ENCODE results near the gene ALDH1A2.

Gene ALDH1A2

DNA sequence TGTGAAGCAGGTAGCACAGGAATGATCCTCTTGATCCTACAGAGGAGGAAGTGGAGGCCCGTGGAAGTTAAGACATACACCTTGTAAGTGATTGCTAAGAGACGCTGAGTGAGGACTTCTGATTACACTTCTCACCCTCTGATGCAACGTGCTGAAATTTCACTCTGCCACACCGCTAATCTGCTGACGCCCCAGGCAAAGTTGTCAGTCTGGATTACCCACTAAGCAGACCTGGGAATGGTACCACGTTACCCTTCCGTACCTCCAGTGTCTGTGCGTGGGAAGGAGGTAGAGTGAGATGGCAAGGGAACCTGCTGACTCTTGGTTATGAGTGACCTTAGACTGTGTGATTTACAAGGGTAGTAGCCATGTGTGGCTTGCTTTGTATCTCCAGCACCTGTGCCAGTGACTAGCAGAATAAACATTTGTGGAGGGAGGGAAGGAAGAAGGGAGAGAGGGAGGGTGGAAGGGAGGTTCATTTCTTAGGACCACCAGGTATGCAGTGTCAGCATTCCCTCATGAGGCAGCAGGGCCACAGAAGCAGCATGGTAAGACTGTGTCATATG, 115.0 kb downstream of the ALDH1A2 start (continued):
- TF ChIP-seq MZF1 (tag by site-specific recombination; IDR thresholded peaks at IDR 0.05; ENCODE audit: borderline replicate concordance) (no peak), YY2 (tag by site-specific recombination; IDR thresholded peaks at IDR 0.05) (0 out of 2 replicates have a peak, but pooled peaks have one; percentile 10), ZNF837 (tag by site-specific recombination; IDR thresholded peaks at IDR 0.05) (no peak), ZNF423 (tag by site-specific recombination; IDR thresholded peaks at IDR 0.05) (no peak), ZNF112 (tag by site-specific recombination; IDR thresholded peaks at IDR 0.05) (no peak), ZIC2 (tag by site-specific recombination; IDR thresholded peaks at IDR 0.05) (no peak), ZBTB20 (tag by site-specific recombination; IDR thresholded peaks at IDR 0.05) (peak; percentile 18; the same call in 1 of the 2 replicates), ZNF366 (tag by site-specific recombination; conservative IDR thresholded peaks at IDR 0.05) (peak; percentile 73), ZNF510 (tag by site-specific recombination; IDR thresholded peaks at IDR 0.05; ENCODE audit: insufficient replicate concordance) (no peak), ZNF132 (tag by site-specific recombination; IDR thresholded peaks at IDR 0.05; ENCODE audit: borderline replicate concordance) (no peak), ZNF302 (tag by site-specific recombination; IDR thresholded peaks at IDR 0.05; ENCODE audit: low read depth) (no peak), ZNF843 (tag by site-specific recombination; IDR thresholded peaks at IDR 0.05) (no peak), KLF1 (tag by site-specific recombination; IDR thresholded peaks at IDR 0.05) (no peak), ZNF266 (tag by site-specific recombination; IDR thresholded peaks at IDR 0.05; ENCODE audit: low read depth) (no peak), ZNF677 (tag by site-specific recombination; IDR thresholded peaks at IDR 0.05) (no peak), ZNF521 (tag by site-specific recombination; IDR thresholded peaks at IDR 0.05) (no peak), ZNF785 (tag by site-specific recombination; IDR thresholded peaks at IDR 0.05) (no peak), ZNF596 (tag by site-specific recombination; IDR thresholded peaks at IDR 0.05) (no peak), ZNF624 (tag by site-specific recombination; IDR thresholded peaks at IDR 0.05) (no peak), ZNF707 (tag by site-specific recombination; IDR thresholded peaks at IDR 0.05) (no peak), ZNF10 (tag by site-specific recombination; IDR thresholded peaks at IDR 0.05) (no peak), ZBTB8A (tag by site-specific recombination; IDR thresholded peaks at IDR 0.05) (no peak), ZNF600 (tag by site-specific recombination; IDR thresholded peaks at IDR 0.05) (no peak), ZNF747 (tag by site-specific recombination; IDR thresholded peaks at IDR 0.05) (no peak), ZBTB48 (tag by site-specific recombination; IDR thresholded peaks at IDR 0.05) (no peak), ZNF2 (tag by site-specific recombination; IDR thresholded peaks at IDR 0.05) (no peak), ZNF335 (tag by site-specific recombination; conservative IDR thresholded peaks at IDR 0.05) (no peak), ZNF19 (tag by site-specific recombination; IDR thresholded peaks at IDR 0.05; ENCODE audit: low read depth) (no peak), ZFP37 (tag by site-specific recombination; IDR thresholded peaks at IDR 0.05) (no peak)
- TF ChIP-seq, protein P1, sequence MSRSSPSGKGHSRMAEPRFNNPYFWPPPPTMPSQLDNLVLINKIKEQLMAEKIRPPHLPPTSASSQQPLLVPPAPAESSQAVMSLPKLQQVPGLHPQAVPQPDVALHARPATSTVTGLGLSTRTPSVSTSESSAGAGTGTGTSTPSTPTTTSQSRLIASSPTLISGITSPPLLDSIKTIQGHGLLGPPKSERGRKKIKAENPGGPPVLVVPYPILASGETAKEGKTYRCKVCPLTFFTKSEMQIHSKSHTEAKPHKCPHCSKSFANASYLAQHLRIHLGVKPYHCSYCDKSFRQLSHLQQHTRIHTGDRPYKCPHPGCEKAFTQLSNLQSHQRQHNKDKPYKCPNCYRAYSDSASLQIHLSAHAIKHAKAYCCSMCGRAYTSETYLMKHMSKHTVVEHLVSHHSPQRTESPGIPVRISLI (tag by site-specific recombination; IDR thresholded peaks at IDR 0.05), result no peak
- TF ChIP-seq, protein P2, sequence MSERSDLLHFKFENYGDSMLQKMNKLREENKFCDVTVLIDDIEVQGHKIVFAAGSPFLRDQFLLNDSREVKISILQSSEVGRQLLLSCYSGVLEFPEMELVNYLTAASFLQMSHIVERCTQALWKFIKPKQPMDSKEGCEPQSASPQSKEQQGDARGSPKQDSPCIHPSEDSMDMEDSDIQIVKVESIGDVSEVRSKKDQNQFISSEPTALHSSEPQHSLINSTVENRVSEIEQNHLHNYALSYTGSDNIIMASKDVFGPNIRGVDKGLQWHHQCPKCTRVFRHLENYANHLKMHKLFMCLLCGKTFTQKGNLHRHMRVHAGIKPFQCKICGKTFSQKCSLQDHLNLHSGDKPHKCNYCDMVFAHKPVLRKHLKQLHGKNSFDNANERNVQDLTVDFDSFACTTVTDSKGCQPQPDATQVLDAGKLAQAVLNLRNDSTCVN (tag by site-specific recombination; optimal IDR thresholded peaks at IDR 0.05), result no peak
- TF ChIP-seq, protein P3, sequence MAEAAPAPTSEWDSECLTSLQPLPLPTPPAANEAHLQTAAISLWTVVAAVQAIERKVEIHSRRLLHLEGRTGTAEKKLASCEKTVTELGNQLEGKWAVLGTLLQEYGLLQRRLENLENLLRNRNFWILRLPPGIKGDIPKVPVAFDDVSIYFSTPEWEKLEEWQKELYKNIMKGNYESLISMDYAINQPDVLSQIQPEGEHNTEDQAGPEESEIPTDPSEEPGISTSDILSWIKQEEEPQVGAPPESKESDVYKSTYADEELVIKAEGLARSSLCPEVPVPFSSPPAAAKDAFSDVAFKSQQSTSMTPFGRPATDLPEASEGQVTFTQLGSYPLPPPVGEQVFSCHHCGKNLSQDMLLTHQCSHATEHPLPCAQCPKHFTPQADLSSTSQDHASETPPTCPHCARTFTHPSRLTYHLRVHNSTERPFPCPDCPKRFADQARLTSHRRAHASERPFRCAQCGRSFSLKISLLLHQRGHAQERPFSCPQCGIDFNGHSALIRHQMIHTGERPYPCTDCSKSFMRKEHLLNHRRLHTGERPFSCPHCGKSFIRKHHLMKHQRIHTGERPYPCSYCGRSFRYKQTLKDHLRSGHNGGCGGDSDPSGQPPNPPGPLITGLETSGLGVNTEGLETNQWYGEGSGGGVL (tag by site-specific recombination; IDR thresholded peaks at IDR 0.05), result peak; percentile 63; the same call in 1 of the 2 replicates
- TF ChIP-seq, protein P4, sequence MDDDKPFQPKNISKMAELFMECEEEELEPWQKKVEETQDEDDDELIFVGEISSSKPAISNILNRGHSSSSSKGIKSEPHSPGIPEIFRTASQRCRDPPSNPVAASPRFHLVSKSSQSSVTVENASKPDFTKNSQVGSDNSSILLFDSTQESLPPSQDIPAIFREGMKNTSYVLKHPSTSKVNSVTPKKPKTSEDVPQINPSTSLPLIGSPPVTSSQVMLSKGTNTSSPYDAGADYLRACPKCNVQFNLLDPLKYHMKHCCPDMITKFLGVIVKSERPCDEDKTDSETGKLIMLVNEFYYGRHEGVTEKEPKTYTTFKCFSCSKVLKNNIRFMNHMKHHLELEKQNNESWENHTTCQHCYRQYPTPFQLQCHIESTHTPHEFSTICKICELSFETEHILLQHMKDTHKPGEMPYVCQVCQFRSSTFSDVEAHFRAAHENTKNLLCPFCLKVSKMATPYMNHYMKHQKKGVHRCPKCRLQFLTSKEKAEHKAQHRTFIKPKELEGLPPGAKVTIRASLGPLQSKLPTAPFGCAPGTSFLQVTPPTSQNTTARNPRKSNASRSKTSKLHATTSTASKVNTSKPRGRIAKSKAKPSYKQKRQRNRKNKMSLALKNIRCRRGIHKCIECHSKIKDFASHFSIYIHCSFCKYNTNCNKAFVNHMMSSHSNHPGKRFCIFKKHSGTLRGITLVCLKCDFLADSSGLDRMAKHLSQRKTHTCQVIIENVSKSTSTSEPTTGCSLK (tag by site-specific recombination; IDR thresholded peaks at IDR 0.05), result no peak
- TF ChIP-seq, protein P5, sequence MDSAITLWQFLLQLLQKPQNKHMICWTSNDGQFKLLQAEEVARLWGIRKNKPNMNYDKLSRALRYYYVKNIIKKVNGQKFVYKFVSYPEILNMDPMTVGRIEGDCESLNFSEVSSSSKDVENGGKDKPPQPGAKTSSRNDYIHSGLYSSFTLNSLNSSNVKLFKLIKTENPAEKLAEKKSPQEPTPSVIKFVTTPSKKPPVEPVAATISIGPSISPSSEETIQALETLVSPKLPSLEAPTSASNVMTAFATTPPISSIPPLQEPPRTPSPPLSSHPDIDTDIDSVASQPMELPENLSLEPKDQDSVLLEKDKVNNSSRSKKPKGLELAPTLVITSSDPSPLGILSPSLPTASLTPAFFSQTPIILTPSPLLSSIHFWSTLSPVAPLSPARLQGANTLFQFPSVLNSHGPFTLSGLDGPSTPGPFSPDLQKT (IDR thresholded peaks at IDR 0.05; ENCODE audit: borderline replicate concordance, low read depth, low read length), result no peak
